ENCODE data around the gene PSME2.

- TF ChIP-seq, protein P1, sequence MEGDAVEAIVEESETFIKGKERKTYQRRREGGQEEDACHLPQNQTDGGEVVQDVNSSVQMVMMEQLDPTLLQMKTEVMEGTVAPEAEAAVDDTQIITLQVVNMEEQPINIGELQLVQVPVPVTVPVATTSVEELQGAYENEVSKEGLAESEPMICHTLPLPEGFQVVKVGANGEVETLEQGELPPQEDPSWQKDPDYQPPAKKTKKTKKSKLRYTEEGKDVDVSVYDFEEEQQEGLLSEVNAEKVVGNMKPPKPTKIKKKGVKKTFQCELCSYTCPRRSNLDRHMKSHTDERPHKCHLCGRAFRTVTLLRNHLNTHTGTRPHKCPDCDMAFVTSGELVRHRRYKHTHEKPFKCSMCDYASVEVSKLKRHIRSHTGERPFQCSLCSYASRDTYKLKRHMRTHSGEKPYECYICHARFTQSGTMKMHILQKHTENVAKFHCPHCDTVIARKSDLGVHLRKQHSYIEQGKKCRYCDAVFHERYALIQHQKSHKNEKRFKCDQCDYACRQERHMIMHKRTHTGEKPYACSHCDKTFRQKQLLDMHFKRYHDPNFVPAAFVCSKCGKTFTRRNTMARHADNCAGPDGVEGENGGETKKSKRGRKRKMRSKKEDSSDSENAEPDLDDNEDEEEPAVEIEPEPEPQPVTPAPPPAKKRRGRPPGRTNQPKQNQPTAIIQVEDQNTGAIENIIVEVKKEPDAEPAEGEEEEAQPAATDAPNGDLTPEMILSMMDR (conservative IDR thresholded peaks at IDR 0.05; ENCODE audit: low read length): no peak
- no peak for TF ChIP-seq EZH2phosphoT487 (IDR thresholded peaks at IDR 0.05; ENCODE audit: borderline replicate concordance, low read depth, low read length)
Measured at GRCh38 chr14:24143511-24143910, 2.9 kb downstream of the PSME2 start.
